ENCODE data around the gene RASGRP1.

The RASGRP1 gene

DNA sequence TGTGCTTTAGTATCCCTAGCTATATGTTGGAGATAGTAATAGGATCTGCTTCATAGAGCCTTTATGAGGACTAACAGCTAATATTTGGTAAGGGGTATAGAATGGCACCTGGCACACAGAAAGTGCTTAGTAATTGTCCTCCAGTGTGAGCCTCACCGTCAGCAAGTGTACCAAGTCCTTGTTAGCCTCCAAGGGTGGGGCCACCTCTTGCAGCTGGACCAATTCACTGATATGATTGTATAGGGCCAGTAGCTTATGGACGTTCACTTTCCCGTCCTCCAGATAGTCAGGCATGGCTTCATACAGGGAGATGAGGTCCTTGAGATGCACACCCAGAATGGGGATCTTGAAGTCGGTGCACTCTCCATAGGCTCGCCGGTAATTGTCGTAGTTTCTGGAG, 57.0 kb downstream of the RASGRP1 start:
- peaks cover 0 to 3% of the 10 kb centered on the region in 2 donors for H3K27me3 ChIP-seq (ENCODE audit: control insufficient read depth in 1 of 2, insufficient read depth in 2 of 2, low read length in 2 of 2)
- H3K4me3 ChIP-seq (ENCODE audit: low read length in 2 of 2), result no peak overlapping the region
- H3K4me1 ChIP-seq (ENCODE audit: control insufficient read depth, insufficient read depth, low read length), result no peaks in the 10 kb centered on the region
- H3K27ac ChIP-seq (ENCODE audit: low read length), result no peak overlapping the region
- no peak overlapping the region for H3K9ac ChIP-seq (ENCODE audit: low read length in 2 of 2)
- H3K36me3 ChIP-seq (ENCODE audit: control insufficient read depth in 2 of 2, insufficient read depth in 2 of 2, low read length in 2 of 2), result no peaks in the 10 kb centered on the region
- no peaks in the 10 kb centered on the region for H3K9me3 ChIP-seq (ENCODE audit: control insufficient read depth in 2 of 2, low read length in 2 of 2)

DNA sequence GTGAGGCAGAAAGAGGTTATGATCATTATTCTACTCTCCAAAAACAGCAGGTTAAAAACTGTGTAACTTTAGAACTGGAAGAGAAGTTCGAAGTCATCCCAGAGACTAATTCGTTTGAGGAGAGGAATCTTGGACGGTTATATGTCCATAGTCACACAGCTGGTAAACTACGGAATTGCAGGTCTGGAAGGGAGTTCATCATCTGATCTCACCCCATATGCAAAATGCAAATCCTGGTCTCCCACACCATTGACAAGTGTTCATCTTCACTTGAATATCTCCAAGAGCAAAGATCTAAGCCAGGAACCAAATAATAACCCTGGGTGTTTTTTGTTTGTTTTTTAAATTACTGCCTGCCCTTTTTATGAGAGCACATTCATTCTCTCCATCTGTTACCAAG, 57.6 kb downstream of the RASGRP1 start:
- H3K9ac ChIP-seq (ENCODE audit: low read length in 2 of 2), result no peak overlapping the region
- no peaks in the 10 kb centered on the region for H3K9me3 ChIP-seq (ENCODE audit: control insufficient read depth in 2 of 2, low read length in 2 of 2)
- peaks cover 0 to 3% of the 10 kb centered on the region in 2 donors for H3K27me3 ChIP-seq (ENCODE audit: control insufficient read depth in 1 of 2, insufficient read depth in 2 of 2, low read length in 2 of 2)
- H3K4me3 ChIP-seq (ENCODE audit: low read length in 2 of 2), result no peak overlapping the region
- no peaks in the 10 kb centered on the region for H3K4me1 ChIP-seq (ENCODE audit: control insufficient read depth, insufficient read depth, low read length)
- H3K36me3 ChIP-seq (ENCODE audit: control insufficient read depth in 2 of 2, insufficient read depth in 2 of 2, low read length in 2 of 2), result no peaks in the 10 kb centered on the region
- no peak overlapping the region for H3K27ac ChIP-seq (ENCODE audit: low read length)

DNA sequence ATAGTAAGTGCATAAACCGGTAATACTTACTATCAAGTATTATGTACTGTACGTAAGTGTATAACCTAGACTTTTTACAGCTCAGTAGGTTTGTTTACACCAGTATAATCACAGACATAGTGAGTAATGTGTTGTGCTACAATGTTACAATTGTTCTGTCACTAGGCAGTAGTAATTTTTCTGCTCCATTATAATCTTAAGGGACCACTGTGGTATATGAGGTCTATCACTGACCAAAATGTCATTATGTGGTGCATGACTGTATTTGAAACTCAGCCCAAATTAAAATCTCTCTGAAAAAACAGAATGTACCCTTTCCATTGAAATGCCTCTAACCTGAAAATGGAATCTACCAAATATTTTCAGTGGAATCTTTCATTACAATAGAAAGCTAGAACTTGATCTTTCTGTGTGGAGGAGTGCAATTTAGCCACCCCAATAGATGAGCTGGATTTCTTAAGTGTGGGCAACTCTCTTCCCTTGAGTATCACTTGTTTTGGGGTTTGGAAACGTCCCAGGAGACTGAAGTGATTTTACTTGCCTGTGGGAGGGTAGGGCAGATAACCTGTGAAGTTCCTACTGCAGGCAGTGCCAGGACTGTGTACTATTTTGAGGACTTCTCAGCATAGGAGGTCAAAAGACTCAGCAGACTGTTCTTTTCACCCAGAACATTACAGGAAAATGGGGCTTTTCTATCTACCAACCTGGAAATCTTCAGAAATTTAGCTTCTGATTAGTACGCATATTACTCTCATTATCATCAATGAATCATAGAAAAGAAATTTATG, 59.7 kb downstream of the RASGRP1 start:
- no peak overlapping the region for H3K4me3 ChIP-seq (ENCODE audit: low read length in 2 of 2)
- no peaks in the 10 kb centered on the region for H3K36me3 ChIP-seq (ENCODE audit: control insufficient read depth in 2 of 2, insufficient read depth in 2 of 2, low read length in 2 of 2)
- no peak overlapping the region for H3K9ac ChIP-seq (ENCODE audit: low read length in 2 of 2)
- no peaks in the 10 kb centered on the region for H3K4me1 ChIP-seq (ENCODE audit: control insufficient read depth, insufficient read depth, low read length)
- no peak overlapping the region for H3K27ac ChIP-seq (ENCODE audit: low read length)
- no peaks in the 10 kb centered on the region for H3K9me3 ChIP-seq (ENCODE audit: control insufficient read depth in 2 of 2, low read length in 2 of 2)
- H3K27me3 ChIP-seq (ENCODE audit: control insufficient read depth in 1 of 2, insufficient read depth in 2 of 2, low read length in 2 of 2), result no peaks in the 10 kb centered on the region

DNA sequence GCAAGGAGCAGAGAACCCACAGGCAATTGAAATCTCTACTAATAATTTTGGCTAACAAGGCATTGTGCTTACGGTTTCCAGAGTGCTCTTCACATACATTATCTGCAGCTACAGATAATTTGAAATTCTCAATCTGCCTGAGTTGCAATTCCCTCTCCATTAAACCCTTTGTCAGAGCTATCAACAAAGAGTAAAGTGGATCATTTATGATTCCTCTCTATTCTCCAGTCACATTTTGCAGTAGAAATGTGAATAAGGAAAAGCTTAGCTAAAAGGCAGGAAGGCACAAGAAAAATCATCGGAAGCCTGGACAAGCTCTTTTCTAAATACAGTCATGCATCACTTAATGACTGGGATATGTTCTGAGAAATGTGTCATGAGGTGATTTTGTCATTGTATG, 61.1 kb downstream of the RASGRP1 start:
- H3K36me3 ChIP-seq (ENCODE audit: control insufficient read depth in 2 of 2, insufficient read depth in 2 of 2, low read length in 2 of 2), result no peaks in the 10 kb centered on the region
- H3K27me3 ChIP-seq (ENCODE audit: control insufficient read depth in 1 of 2, insufficient read depth in 2 of 2, low read length in 2 of 2), result no peaks in the 10 kb centered on the region
- no peak overlapping the region for H3K4me3 ChIP-seq (ENCODE audit: low read length in 2 of 2)
- no peak overlapping the region for H3K9ac ChIP-seq (ENCODE audit: low read length in 2 of 2)
- H3K27ac ChIP-seq (ENCODE audit: low read length), result no peak overlapping the region
- no peaks in the 10 kb centered on the region for H3K9me3 ChIP-seq (ENCODE audit: control insufficient read depth in 2 of 2, low read length in 2 of 2)
- H3K4me1 ChIP-seq (ENCODE audit: control insufficient read depth, insufficient read depth, low read length), result no peaks in the 10 kb centered on the region

DNA sequence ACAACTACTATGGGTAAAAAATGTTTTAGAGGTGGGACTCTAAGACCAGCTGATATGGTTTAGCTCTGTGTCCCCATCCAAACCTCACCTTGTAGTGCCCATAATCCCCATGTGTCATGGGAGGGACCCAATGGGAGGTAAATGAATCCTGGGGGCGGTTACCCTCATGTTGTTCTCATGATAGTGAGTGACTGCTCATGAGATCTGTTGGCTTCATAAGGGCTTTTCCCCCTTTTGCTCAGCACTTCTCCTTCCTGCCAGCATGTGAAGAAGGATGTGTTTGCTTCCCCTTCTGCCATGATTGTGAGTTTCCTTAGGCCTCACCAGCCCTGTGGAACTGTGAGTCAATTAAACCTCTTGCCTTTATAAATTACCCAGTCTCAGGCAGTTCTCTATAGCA, 65.0 kb downstream of the RASGRP1 start:
- Histone ChIP-seq H3K9me3 (ENCODE audit: control insufficient read depth in 2 of 2, low read length in 2 of 2) (no peaks in the 10 kb centered on the region), H3K27me3 (ENCODE audit: control insufficient read depth in 1 of 2, insufficient read depth in 2 of 2, low read length in 2 of 2) (no peaks in the 10 kb centered on the region), H3K4me1 (ENCODE audit: control insufficient read depth, insufficient read depth, low read length) (no peaks in the 10 kb centered on the region), H3K27ac (ENCODE audit: low read length) (no peak overlapping the region), H3K36me3 (ENCODE audit: control insufficient read depth in 2 of 2, insufficient read depth in 2 of 2, low read length in 2 of 2) (no peaks in the 10 kb centered on the region), H3K9ac (ENCODE audit: low read length in 2 of 2) (no peak overlapping the region), H3K4me3 (ENCODE audit: low read length in 2 of 2) (no peak overlapping the region)

DNA sequence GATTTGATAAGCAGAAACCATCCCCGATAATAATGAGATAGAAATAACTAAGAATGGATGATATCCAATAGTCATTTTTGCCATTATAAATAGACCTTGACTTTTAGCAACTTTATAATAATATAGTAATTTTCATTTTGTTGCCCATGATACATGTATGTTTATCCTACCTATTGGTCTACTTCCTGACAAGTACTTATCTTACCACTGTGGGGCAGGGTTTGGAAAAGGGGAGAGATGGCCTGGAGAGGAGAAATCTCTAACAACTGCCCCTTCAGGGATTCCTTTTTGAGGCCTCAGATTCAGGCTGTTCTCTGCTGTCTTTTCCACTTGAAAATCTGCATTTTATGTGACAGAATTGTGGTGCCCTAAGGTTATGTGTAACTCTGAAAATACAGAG, 68.5 kb downstream of the RASGRP1 start:
- no peak overlapping the region for H3K4me3 ChIP-seq (ENCODE audit: low read length in 2 of 2)
- H3K36me3 ChIP-seq (ENCODE audit: control insufficient read depth in 2 of 2, insufficient read depth in 2 of 2, low read length in 2 of 2), result no peaks in the 10 kb centered on the region
- H3K9ac ChIP-seq (ENCODE audit: low read length in 2 of 2), result no peak overlapping the region
- H3K27ac ChIP-seq (ENCODE audit: low read length), result no peak overlapping the region
- H3K4me1 ChIP-seq (ENCODE audit: control insufficient read depth, insufficient read depth, low read length), result peaks cover 2% of the 10 kb centered on the region
- H3K9me3 ChIP-seq (ENCODE audit: control insufficient read depth in 2 of 2, low read length in 2 of 2), result no peaks in the 10 kb centered on the region
- no peaks in the 10 kb centered on the region for H3K27me3 ChIP-seq (ENCODE audit: control insufficient read depth in 1 of 2, insufficient read depth in 2 of 2, low read length in 2 of 2)

DNA sequence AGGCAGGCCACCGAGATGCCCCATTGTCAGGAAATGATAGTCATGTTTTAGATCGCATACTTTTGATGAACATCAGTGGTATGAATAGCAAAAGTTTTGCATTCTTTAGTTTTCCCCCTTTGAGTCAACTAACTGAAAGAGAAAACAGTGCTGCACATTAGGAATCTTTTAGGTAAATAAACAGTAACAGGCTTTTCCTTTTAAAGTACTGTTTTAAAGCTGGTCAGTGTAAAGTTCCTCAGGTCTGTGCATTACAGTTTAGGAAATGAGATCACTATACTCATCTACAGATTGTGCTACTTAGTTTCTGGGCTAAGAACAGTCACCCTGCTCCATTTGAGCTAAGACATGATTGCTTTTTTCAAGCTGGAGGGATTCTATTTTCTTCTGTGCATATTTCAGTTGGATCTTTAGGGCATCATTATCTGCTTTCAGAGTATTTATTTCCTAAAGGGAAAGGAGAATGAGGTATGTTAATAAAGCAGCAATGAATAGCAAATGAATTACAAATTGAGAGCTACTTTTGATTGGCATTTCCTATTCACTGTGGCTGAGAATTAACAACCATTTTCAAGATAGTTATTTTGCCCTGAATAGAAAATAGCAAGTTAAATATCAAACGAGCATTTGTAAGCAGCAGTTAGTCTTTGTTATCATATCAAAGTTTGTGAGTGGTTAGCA, 74.2 kb downstream of the RASGRP1 start:
- Histone ChIP-seq H3K27me3 (ENCODE audit: control insufficient read depth in 1 of 2, insufficient read depth in 2 of 2, low read length in 2 of 2) (no peaks in the 10 kb centered on the region), H3K9me3 (ENCODE audit: control insufficient read depth in 2 of 2, low read length in 2 of 2) (no peaks in the 10 kb centered on the region), H3K4me1 (ENCODE audit: control insufficient read depth, insufficient read depth, low read length) (peaks cover 3% of the 10 kb centered on the region), H3K4me3 (ENCODE audit: low read length in 2 of 2) (peak overlapping the region in 1 of 2 donors; percentile 8), H3K27ac (ENCODE audit: low read length) (no peak overlapping the region), H3K36me3 (ENCODE audit: control insufficient read depth in 2 of 2, insufficient read depth in 2 of 2, low read length in 2 of 2) (no peaks in the 10 kb centered on the region), H3K9ac (ENCODE audit: low read length in 2 of 2) (no peak overlapping the region)

DNA sequence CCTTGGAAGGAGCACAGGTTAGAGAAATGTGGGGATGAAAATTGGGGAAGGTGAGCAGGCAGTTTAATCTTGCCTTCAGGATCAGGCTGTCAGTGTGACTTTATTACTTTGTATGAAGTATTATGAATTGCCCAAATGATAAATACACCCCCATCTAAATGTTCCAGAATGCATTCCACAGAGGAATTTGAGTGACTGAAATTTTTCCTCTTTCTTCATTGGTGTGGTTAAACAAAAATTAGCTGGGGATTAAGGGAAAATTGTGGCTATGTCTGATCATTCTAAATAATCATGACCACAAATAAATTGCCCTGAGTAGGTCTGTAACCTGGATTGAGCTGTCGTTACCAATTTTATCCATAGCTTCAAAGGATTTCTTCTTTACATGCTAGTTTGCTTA, 77.2 kb downstream of the RASGRP1 start:
- Histone ChIP-seq H3K36me3 (ENCODE audit: control insufficient read depth in 2 of 2, insufficient read depth in 2 of 2, low read length in 2 of 2) (peaks cover 0 to 2% of the 10 kb centered on the region in 2 donors), H3K27me3 (ENCODE audit: control insufficient read depth in 1 of 2, insufficient read depth in 2 of 2, low read length in 2 of 2) (no peaks in the 10 kb centered on the region), H3K4me3 (ENCODE audit: low read length in 2 of 2) (no peak overlapping the region), H3K9me3 (ENCODE audit: control insufficient read depth in 2 of 2, low read length in 2 of 2) (no peaks in the 10 kb centered on the region), H3K4me1 (ENCODE audit: control insufficient read depth, insufficient read depth, low read length) (peaks cover 3% of the 10 kb centered on the region), H3K27ac (ENCODE audit: low read length) (no peak overlapping the region), H3K9ac (ENCODE audit: low read length in 2 of 2) (no peak overlapping the region)

DNA sequence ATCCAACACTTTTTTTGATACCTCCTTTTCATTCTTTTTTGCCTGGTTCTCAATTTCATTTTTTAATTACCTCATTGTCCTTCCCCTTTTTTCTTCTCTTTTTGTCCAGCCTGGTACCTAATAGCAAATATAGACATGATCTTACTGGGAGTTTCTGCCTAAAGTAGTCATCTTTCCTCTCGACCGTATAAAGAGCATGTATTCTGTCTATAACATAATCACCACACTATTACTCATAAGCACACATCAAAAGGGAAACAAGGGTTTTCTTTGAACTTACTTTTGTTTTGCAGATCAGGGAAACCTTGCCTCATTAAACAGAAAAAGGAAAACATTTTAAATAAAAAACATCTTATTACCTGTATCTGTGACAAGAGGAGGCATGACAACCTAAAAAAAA, 77.7 kb downstream of the RASGRP1 start:
- H3K9me3 ChIP-seq (ENCODE audit: control insufficient read depth in 2 of 2, low read length in 2 of 2), result no peaks in the 10 kb centered on the region
- no peak overlapping the region for H3K4me3 ChIP-seq (ENCODE audit: low read length in 2 of 2)
- H3K27ac ChIP-seq (ENCODE audit: low read length), result no peak overlapping the region
- no peaks in the 10 kb centered on the region for H3K27me3 ChIP-seq (ENCODE audit: control insufficient read depth in 1 of 2, insufficient read depth in 2 of 2, low read length in 2 of 2)
- H3K9ac ChIP-seq (ENCODE audit: low read length in 2 of 2), result no peak overlapping the region
- H3K36me3 ChIP-seq (ENCODE audit: control insufficient read depth in 2 of 2, insufficient read depth in 2 of 2, low read length in 2 of 2), result peaks cover 0 to 5% of the 10 kb centered on the region in 2 donors
- peaks cover 3% of the 10 kb centered on the region for H3K4me1 ChIP-seq (ENCODE audit: control insufficient read depth, insufficient read depth, low read length)

DNA sequence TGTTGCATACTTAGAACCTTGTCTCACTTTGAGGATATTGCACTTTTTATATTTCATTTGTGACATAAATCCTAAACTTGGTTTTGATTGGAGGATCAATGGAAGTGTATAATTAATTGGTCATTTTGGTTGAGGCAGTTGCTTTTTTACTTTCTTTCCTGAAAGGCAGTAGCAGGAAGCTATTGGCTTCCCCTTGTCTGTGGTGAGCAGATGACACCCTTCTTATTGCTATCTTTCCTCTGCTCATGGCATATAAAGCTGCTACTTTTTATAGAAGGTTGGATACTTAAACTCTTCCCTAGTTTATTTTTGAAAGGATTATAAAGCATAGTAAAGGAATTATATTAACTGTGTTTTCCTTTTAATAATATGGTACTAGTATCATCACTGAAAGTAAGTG, 82.0 kb downstream of the RASGRP1 start:
- Histone ChIP-seq H3K9me3 (ENCODE audit: control insufficient read depth in 2 of 2, low read length in 2 of 2) (no peaks in the 10 kb centered on the region), H3K4me3 (ENCODE audit: low read length in 2 of 2) (no peak overlapping the region), H3K9ac (ENCODE audit: low read length in 2 of 2) (no peak overlapping the region), H3K4me1 (ENCODE audit: control insufficient read depth, insufficient read depth, low read length) (no peaks in the 10 kb centered on the region), H3K27me3 (ENCODE audit: control insufficient read depth in 1 of 2, insufficient read depth in 2 of 2, low read length in 2 of 2) (no peaks in the 10 kb centered on the region), H3K36me3 (ENCODE audit: control insufficient read depth in 2 of 2, insufficient read depth in 2 of 2, low read length in 2 of 2) (peaks cover 1 to 12% of the 10 kb centered on the region in 2 donors), H3K27ac (ENCODE audit: low read length) (no peak overlapping the region)

DNA sequence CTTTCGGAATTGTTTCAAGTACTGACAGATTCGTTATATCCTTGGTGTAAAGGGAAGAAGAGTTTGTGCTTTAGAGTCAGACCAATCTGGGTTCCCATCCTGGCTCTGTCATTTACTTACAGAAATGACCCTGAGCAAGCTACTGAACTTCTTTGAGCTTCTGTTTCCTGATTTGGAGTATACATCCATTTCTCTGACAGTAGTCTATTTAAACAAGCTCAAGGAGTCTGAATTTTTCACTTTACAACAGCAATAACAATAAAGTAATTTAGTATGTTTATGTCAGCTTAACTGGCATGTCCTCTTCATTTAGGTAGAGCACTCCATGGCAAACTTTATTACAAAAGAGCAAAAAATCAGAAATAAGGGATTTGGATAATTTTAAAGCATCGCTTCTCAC, 82.9 kb downstream of the RASGRP1 start:
- Histone ChIP-seq H3K36me3 (ENCODE audit: control insufficient read depth in 2 of 2, insufficient read depth in 2 of 2, low read length in 2 of 2) (peaks cover 3 to 12% of the 10 kb centered on the region in 2 donors), H3K9ac (ENCODE audit: low read length in 2 of 2) (no peak overlapping the region), H3K4me1 (ENCODE audit: control insufficient read depth, insufficient read depth, low read length) (no peaks in the 10 kb centered on the region), H3K4me3 (ENCODE audit: low read length in 2 of 2) (no peak overlapping the region), H3K27ac (ENCODE audit: low read length) (no peak overlapping the region), H3K9me3 (ENCODE audit: control insufficient read depth in 2 of 2, low read length in 2 of 2) (no peaks in the 10 kb centered on the region), H3K27me3 (ENCODE audit: control insufficient read depth in 1 of 2, insufficient read depth in 2 of 2, low read length in 2 of 2) (no peaks in the 10 kb centered on the region)
